HG03432 (cell line): Measurements from ENCODE around the gene DGCR2.
"Not testable (repeated sequence)": the region's sequence is repeated elsewhere in the genome, so short reads cannot be mapped to it uniquely, and the experiment has no call there.

Source experiments
- ATAC-seq: cut with Tn5 transposase; IDR thresholded peaks from one replicate; pipeline ENCODE4 v1.9.1; 2021; ENCODE audit warnings: mild to moderate bottlenecking, moderate library complexity; ENCODE audit not compliant: unreplicated experiment

The DGCR2 gene

GRCh38 chr22:19084586-19084985, 37.6 kb downstream of the DGCR2 start:
- ATAC-seq, result not testable (repeated sequence)

GRCh38 chr22:19084126-19084525, 38.1 kb downstream of the DGCR2 start:
- ATAC-seq, result not testable (repeated sequence)

- no peak for ATAC-seq
Measured at GRCh38 chr22:19082793-19083192, 39.4 kb downstream of the DGCR2 start.

- no peak for ATAC-seq
Measured at GRCh38 chr22:19082101-19082500, 40.1 kb downstream of the DGCR2 start.

- ATAC-seq, result no peak
Measured at GRCh38 chr22:19081351-19081750, 40.9 kb downstream of the DGCR2 start.

- no peak for ATAC-seq
Measured at GRCh38 chr22:19080853-19081252, 41.4 kb downstream of the DGCR2 start.

GRCh38 chr22:19079691-19080090, 42.5 kb downstream of the DGCR2 start:
- ATAC-seq, result no peak

- no peak for ATAC-seq
Measured at GRCh38 chr22:19075404-19075803, 46.8 kb downstream of the DGCR2 start.

- ATAC-seq, result not testable (repeated sequence)
Measured at GRCh38 chr22:19072853-19073252, 49.4 kb downstream of the DGCR2 start.

GRCh38 chr22:19070397-19071169, 51.6 kb downstream of the DGCR2 start:
- no peak for ATAC-seq

- no peak for ATAC-seq
Measured at GRCh38 chr22:19069451-19069850, 52.8 kb downstream of the DGCR2 start.

GRCh38 chr22:19068784-19069271, 53.4 kb downstream of the DGCR2 start:
- ATAC-seq, result no peak

- ATAC-seq, result no peak
Measured at GRCh38 chr22:19067696-19068348, 54.4 kb downstream of the DGCR2 start.

GRCh38 chr22:19066531-19067271, 55.5 kb downstream of the DGCR2 start:
- ATAC-seq, result no peak

- ATAC-seq, result no peak
Measured at GRCh38 chr22:19065929-19066328, 56.3 kb downstream of the DGCR2 start.

- ATAC-seq, result no peak
Measured at GRCh38 chr22:19065298-19065859, 56.8 kb downstream of the DGCR2 start.

GRCh38 chr22:19064354-19065054, 57.7 kb downstream of the DGCR2 start:
- ATAC-seq, result no peak

GRCh38 chr22:19063581-19064353, 58.4 kb downstream of the DGCR2 start:
- ATAC-seq, result no peak

- no peak for ATAC-seq
Measured at GRCh38 chr22:19062943-19063308, 59.3 kb downstream of the DGCR2 start.
